ENCODE measurements around the gene ARHGAP28. TPM values are rescaled to one million over a fixed set of nuclear protein-coding genes. Genes with fewer than 3 reads are reported as not detected.
"Not testable (repeated sequence)": the region's sequence is repeated elsewhere in the genome, so short reads cannot be mapped to it uniquely, and the experiment has no call there.

ARHGAP28 gene
- total and polyA plus RNA-seq, 5 donors: 0.93 to 6.1 (median 4.0) TPM

GRCh38 chr18:6793455-6793854 lies 63.9 kb downstream of the ARHGAP28 start:
- 92% methylated on average over 5 of the region's 5 CpGs for WGBS
- Histone ChIP-seq H3K9me3 (ENCODE audit: control insufficient read depth, low read length) (no peaks in the 10 kb centered on the region), H3K27ac (ENCODE audit: low read length) (no peak overlapping the region), H3K4me3 (ENCODE audit: low read length) (no peak overlapping the region), H3K4me1 (ENCODE audit: control insufficient read depth, insufficient read depth, low read length) (no peaks in the 10 kb centered on the region), H3K27me3 (ENCODE audit: control insufficient read depth, insufficient read depth) (no peaks in the 10 kb centered on the region)
- intact Hi-C loops (cut with DNase I): no loop called here
- ATAC-seq (no peak), DNase-seq (no peak)

DNA sequence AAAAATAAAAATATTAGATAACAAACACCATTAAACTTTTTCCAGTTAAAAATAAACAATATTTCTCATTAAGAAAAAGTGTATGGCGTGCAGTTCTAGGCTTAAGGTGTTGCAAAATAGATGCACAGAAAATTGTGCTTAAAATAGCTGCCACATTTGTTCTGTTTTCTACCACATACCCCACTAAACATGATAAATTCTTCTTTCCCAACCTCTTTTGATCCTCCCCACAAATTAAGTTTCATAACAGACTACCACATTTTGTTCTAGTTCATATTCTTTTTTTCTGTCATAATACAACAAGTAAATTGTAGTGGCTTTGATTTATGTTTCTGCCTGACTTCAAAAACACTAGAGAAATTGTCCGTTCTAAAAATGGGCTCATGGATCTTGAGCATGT lies 64.5 kb downstream of the ARHGAP28 start:
- WGBS: 94% methylated on average over 2 of the region's 2 CpGs
- no peaks in the 10 kb centered on the region for H3K4me1 ChIP-seq (ENCODE audit: control insufficient read depth, insufficient read depth, low read length)
- no peak for ATAC-seq
- H3K27me3 ChIP-seq (ENCODE audit: control insufficient read depth, insufficient read depth): no peaks in the 10 kb centered on the region
- DNase-seq: no peak
- intact Hi-C loops (cut with DNase I): no loop called here
- H3K27ac ChIP-seq (ENCODE audit: low read length): no peak overlapping the region
- no peak overlapping the region for H3K4me3 ChIP-seq (ENCODE audit: low read length)
- H3K9me3 ChIP-seq (ENCODE audit: control insufficient read depth, low read length): no peaks in the 10 kb centered on the region

DNA sequence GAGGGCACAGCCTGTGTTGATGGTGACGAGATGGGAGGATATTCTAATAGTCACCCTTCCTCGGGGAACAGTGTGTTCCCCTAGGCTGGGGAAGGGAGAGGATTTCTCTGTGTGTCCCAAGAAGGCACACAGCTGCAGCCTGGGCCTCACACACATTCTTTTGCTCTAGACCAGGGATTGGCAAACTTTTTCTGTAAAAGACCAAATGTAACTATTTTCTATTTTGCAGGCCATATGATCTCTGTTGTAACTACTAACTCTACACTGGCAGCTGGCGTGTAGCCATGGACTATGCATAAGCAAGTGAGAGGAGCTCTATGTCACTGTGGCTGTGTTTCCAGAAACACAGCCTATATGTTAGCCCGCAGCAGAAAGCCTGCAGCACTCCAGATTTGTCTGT lies 65.8 kb downstream of the ARHGAP28 start:
- Histone ChIP-seq H3K9me3 (ENCODE audit: control insufficient read depth, low read length) (no peaks in the 10 kb centered on the region), H3K27ac (ENCODE audit: low read length) (no peak overlapping the region), H3K4me1 (ENCODE audit: control insufficient read depth, insufficient read depth, low read length) (no peaks in the 10 kb centered on the region), H3K4me3 (ENCODE audit: low read length) (no peak overlapping the region), H3K27me3 (ENCODE audit: control insufficient read depth, insufficient read depth) (no peaks in the 10 kb centered on the region)
- WGBS: 73% methylated on average over 4 of the region's 4 CpGs
- intact Hi-C loops (cut with DNase I): no loop called here
- peak in 1 of 3 donors; percentile 46 for DNase-seq
- no peak for ATAC-seq

DNA sequence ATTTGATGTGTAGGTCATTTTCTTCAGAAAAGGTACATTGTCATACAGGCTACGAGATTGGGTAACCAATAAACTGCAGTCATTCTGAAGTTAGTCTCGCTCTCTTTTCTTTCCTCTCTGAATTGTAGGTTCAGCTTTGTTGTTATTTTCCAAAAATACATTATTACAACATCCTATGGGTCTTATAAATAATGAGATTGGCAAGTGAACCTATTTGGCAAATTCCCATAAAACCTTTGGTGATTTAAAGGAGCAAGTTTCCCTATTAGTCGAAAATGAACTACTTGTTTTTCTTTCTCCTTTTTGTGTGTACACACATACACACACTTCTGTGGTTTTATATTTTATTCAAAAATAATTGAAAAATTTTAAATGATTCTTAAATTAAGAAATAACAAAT lies 67.0 kb downstream of the ARHGAP28 start:
- no peaks in the 10 kb centered on the region for H3K27me3 ChIP-seq (ENCODE audit: control insufficient read depth, insufficient read depth)
- H3K27ac ChIP-seq (ENCODE audit: low read length): no peak overlapping the region
- no peaks in the 10 kb centered on the region for H3K9me3 ChIP-seq (ENCODE audit: control insufficient read depth, low read length)
- no peak for ATAC-seq
- WGBS: 94% methylated on average over 3 of the region's 3 CpGs
- H3K4me1 ChIP-seq (ENCODE audit: control insufficient read depth, insufficient read depth, low read length): no peaks in the 10 kb centered on the region
- no peak for DNase-seq
- H3K4me3 ChIP-seq (ENCODE audit: low read length): no peak overlapping the region
- intact Hi-C loops (cut with DNase I): no loop called here

GRCh38 chr18:6797171-6797570 lies 67.7 kb downstream of the ARHGAP28 start:
- intact Hi-C loops (cut with DNase I): no loop called here
- H3K4me3 ChIP-seq (ENCODE audit: low read length): no peak overlapping the region
- no peak for ATAC-seq
- H3K9me3 ChIP-seq (ENCODE audit: control insufficient read depth, low read length): no peaks in the 10 kb centered on the region
- 80% methylated on average over 5 of the region's 5 CpGs for WGBS
- DNase-seq: no peak
- no peak overlapping the region for H3K27ac ChIP-seq (ENCODE audit: low read length)
- no peaks in the 10 kb centered on the region for H3K4me1 ChIP-seq (ENCODE audit: control insufficient read depth, insufficient read depth, low read length)
- no peaks in the 10 kb centered on the region for H3K27me3 ChIP-seq (ENCODE audit: control insufficient read depth, insufficient read depth)

DNA sequence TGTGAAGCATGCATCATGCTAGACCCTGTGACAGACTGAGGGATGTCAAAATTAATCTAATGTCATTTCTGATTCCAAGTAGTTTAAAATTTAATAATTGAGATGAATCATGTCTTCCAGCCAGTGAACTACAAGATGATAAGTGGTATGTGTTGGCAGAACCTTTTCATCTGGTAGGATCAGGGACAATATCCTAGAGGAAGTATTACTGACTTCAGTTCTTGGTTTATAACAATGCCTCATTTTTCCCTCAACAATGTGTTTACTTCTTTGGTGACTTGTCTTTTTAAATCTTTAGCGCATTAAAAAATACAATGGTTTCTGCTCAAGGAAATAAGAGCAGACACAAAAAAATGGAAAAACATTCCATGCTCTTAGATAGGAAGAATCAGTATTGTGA lies 69.4 kb downstream of the ARHGAP28 start:
- WGBS: 71% methylated on average over 1 of the region's 1 CpG
- Histone ChIP-seq H3K4me1 (ENCODE audit: control insufficient read depth, insufficient read depth, low read length) (no peaks in the 10 kb centered on the region), H3K27ac (ENCODE audit: low read length) (no peak overlapping the region), H3K27me3 (ENCODE audit: control insufficient read depth, insufficient read depth) (no peaks in the 10 kb centered on the region), H3K9me3 (ENCODE audit: control insufficient read depth, low read length) (no peaks in the 10 kb centered on the region), H3K4me3 (ENCODE audit: low read length) (no peak overlapping the region)
- intact Hi-C loops (cut with DNase I): no loop called here
- ATAC-seq (no peak), DNase-seq (no peak)

DNA sequence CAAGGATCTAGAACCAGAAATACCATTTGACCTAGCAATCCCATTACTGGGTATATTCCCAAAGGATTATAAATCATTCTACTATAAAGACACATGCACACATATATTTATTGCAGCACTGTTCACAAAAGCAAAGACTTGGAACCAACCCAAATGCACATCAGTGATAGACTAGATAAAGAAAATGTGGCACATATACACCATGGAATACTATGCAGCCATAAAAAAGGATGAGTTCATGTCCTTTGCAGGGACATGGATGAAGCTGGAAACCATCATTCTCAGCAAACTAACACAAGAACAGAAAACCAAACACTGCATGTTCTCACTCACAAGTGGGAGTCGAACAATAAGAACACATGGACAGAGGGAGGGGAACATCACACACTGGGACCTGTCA lies 70.8 kb downstream of the ARHGAP28 start:
- DNase-seq; ATAC-seq; intact Hi-C loops (cut with DNase I); H3K9me3 ChIP-seq (ENCODE audit: control insufficient read depth, low read length); H3K4me3 ChIP-seq (ENCODE audit: low read length); H3K4me1 ChIP-seq (ENCODE audit: control insufficient read depth, insufficient read depth, low read length); H3K27me3 ChIP-seq (ENCODE audit: control insufficient read depth, insufficient read depth); H3K27ac ChIP-seq (ENCODE audit: low read length): not testable (repeated sequence)
- WGBS: 100% methylated on average over 1 of the region's 1 CpG

DNA sequence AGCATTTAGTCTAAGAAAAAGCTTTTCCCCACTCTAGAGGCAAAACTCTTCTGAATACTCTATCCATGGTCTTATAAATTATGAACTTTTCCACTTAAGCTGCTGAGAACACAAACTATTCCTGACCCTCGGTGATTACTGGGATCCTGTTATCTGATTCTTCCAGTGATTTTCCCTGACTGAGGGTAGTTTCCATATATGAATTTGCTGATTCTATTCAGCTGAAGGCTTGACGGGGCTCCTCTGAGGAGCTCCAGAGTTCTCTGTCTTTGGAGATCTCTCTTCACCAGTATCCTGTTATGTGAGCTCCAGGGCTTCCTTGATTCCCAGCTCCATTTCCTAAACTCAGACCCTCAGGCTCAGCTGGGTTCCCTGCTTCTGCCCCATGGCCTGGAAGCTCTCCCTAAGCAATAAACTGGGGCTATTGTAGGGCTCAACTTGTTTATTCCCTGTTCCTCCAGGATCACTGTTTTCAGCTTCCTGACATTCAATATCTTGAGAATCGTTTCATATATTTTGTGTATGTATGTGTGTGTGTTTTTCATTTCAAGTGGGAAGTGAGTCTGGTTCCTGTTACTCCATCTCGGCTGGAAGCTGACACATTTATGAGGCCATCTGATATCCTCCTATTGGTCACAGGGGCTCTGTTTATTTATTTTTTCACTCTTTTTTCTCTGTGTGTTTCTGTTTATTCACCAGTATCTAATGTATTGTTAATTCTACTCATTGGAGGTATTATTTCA lies 78.2 kb downstream of the ARHGAP28 start:
- no peak for ATAC-seq
- no peaks in the 10 kb centered on the region for H3K27me3 ChIP-seq (ENCODE audit: control insufficient read depth, insufficient read depth)
- WGBS: 47% methylated on average over 4 of the region's 4 CpGs
- H3K4me3 ChIP-seq (ENCODE audit: low read length): no peak overlapping the region
- DNase-seq: no peak
- no peaks in the 10 kb centered on the region for H3K9me3 ChIP-seq (ENCODE audit: control insufficient read depth, low read length)
- intact Hi-C loops (cut with DNase I): no loop called here
- no peak overlapping the region for H3K27ac ChIP-seq (ENCODE audit: low read length)
- no peaks in the 10 kb centered on the region for H3K4me1 ChIP-seq (ENCODE audit: control insufficient read depth, insufficient read depth, low read length)

DNA sequence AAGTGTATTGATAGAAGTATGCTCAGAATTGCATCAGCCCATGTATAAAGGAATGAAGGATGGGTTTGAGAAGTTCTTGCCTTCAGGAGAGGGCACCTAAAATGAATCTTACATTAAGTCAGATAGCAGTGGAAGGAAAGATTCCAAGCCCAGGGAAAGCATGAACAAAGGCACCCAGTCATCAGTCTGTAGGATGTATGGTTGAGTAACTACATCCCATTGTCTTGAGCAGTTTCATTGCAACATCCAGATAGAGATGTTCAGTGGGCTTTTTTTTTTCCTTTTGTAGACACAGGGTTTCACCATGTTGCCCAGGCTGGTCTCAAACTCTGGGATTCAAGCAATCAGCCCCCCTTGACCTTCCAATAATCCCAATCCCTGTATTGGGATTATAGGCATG lies 80.7 kb downstream of the ARHGAP28 start:
- Histone ChIP-seq H3K4me3 (ENCODE audit: low read length) (no peak overlapping the region), H3K4me1 (ENCODE audit: control insufficient read depth, insufficient read depth, low read length) (no peaks in the 10 kb centered on the region), H3K27ac (ENCODE audit: low read length) (no peak overlapping the region), H3K9me3 (ENCODE audit: control insufficient read depth, low read length) (no peaks in the 10 kb centered on the region), H3K27me3 (ENCODE audit: control insufficient read depth, insufficient read depth) (no peaks in the 10 kb centered on the region)
- no peak for DNase-seq
- no peak for ATAC-seq
- intact Hi-C loops (cut with DNase I): no loop called here

DNA sequence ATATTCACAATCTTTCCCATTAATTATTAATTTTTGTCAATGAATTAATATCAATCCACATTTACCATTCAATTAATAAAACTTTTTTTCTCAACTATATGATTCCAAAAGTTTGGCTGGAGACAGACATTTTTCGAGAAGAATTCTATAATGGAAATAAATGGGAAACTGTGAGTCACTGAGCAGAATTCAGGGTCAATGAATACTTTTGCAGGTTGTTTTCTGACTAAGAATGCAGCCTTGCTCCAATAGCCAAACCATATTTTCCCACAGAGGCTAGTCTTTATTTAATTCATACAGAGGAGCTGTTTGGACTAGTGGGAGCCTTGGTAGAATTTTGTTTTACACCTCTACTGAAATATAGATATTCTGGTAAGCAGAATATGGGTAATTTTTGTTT lies 82.3 kb downstream of the ARHGAP28 start:
- intact Hi-C loops (cut with DNase I): no loop called here
- Histone ChIP-seq H3K9me3 (ENCODE audit: control insufficient read depth, low read length) (no peaks in the 10 kb centered on the region), H3K27ac (ENCODE audit: low read length) (no peak overlapping the region), H3K4me1 (ENCODE audit: control insufficient read depth, insufficient read depth, low read length) (no peaks in the 10 kb centered on the region), H3K27me3 (ENCODE audit: control insufficient read depth, insufficient read depth) (no peaks in the 10 kb centered on the region), H3K4me3 (ENCODE audit: low read length) (no peak overlapping the region)
- ATAC-seq: no peak
- 81% methylated on average over 1 of the region's 1 CpG for WGBS
- DNase-seq: no peak

DNA sequence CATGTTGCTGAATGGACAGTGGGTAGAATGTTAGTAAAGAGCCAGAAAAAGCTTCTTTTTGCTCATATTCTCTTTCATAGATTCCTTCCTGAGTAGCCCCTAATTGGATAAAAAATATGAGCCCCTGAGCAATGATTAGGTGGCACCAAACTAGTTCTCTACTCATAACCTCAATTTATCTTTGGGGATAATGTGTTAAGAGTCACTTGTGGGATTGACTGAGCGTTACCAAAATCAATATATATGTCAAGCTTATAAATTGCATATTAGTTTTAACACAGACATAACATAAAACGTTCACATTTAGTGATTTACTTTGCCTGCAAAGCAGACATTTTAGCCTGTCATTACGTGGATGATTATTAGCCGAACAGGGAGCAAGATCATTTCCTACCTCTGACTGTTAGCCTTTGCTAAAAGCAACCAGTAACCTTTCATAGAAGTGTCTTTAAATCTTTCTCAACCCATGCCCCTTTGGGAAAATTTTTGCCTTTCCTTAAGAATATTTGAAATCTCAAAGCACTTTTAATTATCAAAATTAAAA lies 85.4 kb downstream of the ARHGAP28 start:
- Histone ChIP-seq H3K27ac (ENCODE audit: low read length) (no peak overlapping the region), H3K9me3 (ENCODE audit: control insufficient read depth, low read length) (no peaks in the 10 kb centered on the region), H3K4me1 (ENCODE audit: control insufficient read depth, insufficient read depth, low read length) (no peaks in the 10 kb centered on the region), H3K27me3 (ENCODE audit: control insufficient read depth, insufficient read depth) (no peaks in the 10 kb centered on the region), H3K4me3 (ENCODE audit: low read length) (no peak overlapping the region)
- intact Hi-C loops (cut with DNase I): no loop called here
- WGBS: 91% methylated on average over 4 of the region's 4 CpGs
- DNase-seq (no peak), ATAC-seq (no peak)

GRCh38 chr18:6816154-6816553 lies 86.6 kb downstream of the ARHGAP28 start:
- ATAC-seq (no peak), DNase-seq (no peak)
- no peaks in the 10 kb centered on the region for H3K4me1 ChIP-seq (ENCODE audit: control insufficient read depth, insufficient read depth, low read length)
- no peak overlapping the region for H3K4me3 ChIP-seq (ENCODE audit: low read length)
- WGBS: 67% methylated on average over 3 of the region's 3 CpGs
- intact Hi-C loops (cut with DNase I): no loop called here
- no peak overlapping the region for H3K27ac ChIP-seq (ENCODE audit: low read length)
- H3K27me3 ChIP-seq (ENCODE audit: control insufficient read depth, insufficient read depth): no peaks in the 10 kb centered on the region
- no peaks in the 10 kb centered on the region for H3K9me3 ChIP-seq (ENCODE audit: control insufficient read depth, low read length)

All from right cardiac atrium (tissue), 5 donors.